ENCODE data around the gene MBD3.

- TF ChIP-seq YY1 (IDR thresholded peaks at IDR 0.05; ENCODE audit: insufficient read depth, insufficient read length) = no peak
- TF ChIP-seq ZNF274 (IDR thresholded peaks at IDR 0.05; ENCODE audit: low read depth, low read length) = no peak
- TF ChIP-seq SUZ12 (IDR thresholded peaks at IDR 0.05; ENCODE audit: extremely low read depth, insufficient read depth, insufficient read length) = no peak
These were observed 63.9 kb downstream of the MBD3 start for GRCh38 chr19:1528596-1529429.
